H1 (cell line): ENCODE data around the gene SFXN2. TPM values are rescaled to one million over a fixed set of nuclear protein-coding genes. Genes with fewer than 3 reads are reported as not detected.
A peak's percentile ranks its signal among the peaks of the same experiment; 100 is the strongest.

Experiments used
- CTCF ChIA-PET: fragments of 300-600 bp; sonication (Branson Sonifier 250); formaldehyde crosslinking; loops from one replicate; lab custom pipeline; 2021; ENCODE audit not compliant: partially characterized antibody; lab: Charles Lee
- POLR2A ChIA-PET: fragments of 300-600 bp; sonication (Branson Sonifier 250); formaldehyde crosslinking; loops from one replicate; lab custom pipeline; 2021; ENCODE audit warnings: inconsistent platforms; ENCODE audit not compliant: partially characterized antibody; lab: Charles Lee
- DNase-seq, 2 experiments: peaks; one replicate each; pipeline versions ENCODE4 v3.0.0 to v3.0.0-alpha.2; 2010 to 2022; ENCODE audit warnings: low spot score in 2 of 2, low read depth in 1 of 2, mixed read lengths in 1 of 2
- FAIRE-seq: peaks from 2 replicates; lab custom pipeline; 2011; peaks lifted over from hg19 to GRCh38; lab: Jason Lieb, UNC
- H2AFZ ChIP-seq: 2 replicates; pipeline ENCODE4 v1.8.1; 2012; ENCODE audit warnings: low read length, inconsistent platforms
- H2AK5ac ChIP-seq: 2 replicates; pipeline ENCODE4 v1.6.1; 2013; ENCODE audit warnings: low read depth, low read length
- H2BK120ac ChIP-seq: replicated peaks from 2 replicates; pipeline ENCODE3; 2013; ENCODE audit warnings: low read depth, low read length, inconsistent platforms
- H2BK12ac ChIP-seq: 2 replicates; pipeline ENCODE4 v1.6.1; 2013; ENCODE audit warnings: low read depth, low read length
- H2BK15ac ChIP-seq: 2 replicates; pipeline ENCODE4 v1.6.1; 2013; ENCODE audit warnings: low read length
- H2BK20ac ChIP-seq: 2 replicates; pipeline ENCODE4 v1.6.1; 2013; ENCODE audit warnings: low read length
- H2BK5ac ChIP-seq: 2 replicates; pipeline ENCODE4 v1.6.1; 2013; ENCODE audit warnings: low read depth, low read length
- H3K14ac ChIP-seq: 2 replicates; pipeline ENCODE4 v1.6.1; 2013; ENCODE audit warnings: inconsistent platforms; ENCODE audit not compliant: insufficient read length
- H3K18ac ChIP-seq: 2 replicates; pipeline ENCODE4 v1.6.1; 2013; ENCODE audit warnings: low read length; ENCODE audit errors: extremely low read depth
- H3K23ac ChIP-seq: 2 replicates; pipeline ENCODE4 v1.6.1; 2013; ENCODE audit warnings: inconsistent platforms; ENCODE audit not compliant: insufficient read length
- H3K23me2 ChIP-seq: 2 replicates; pipeline ENCODE4 v1.6.1; 2013; ENCODE audit warnings: low read depth, low read length
- H3K27ac ChIP-seq: 2 replicates; pipeline ENCODE4 v1.6.1; 2011; ENCODE audit warnings: low read depth, low read length, inconsistent platforms
- H3K27me3 ChIP-seq, 4 experiments: replicated peaks in 1 of 4; 1 replicate in 1 of 4; 2 replicates in 3 of 4; pipeline versions ENCODE4 v1.6.1 to v1.8.1; 2011 to 2013; ENCODE audit warnings: low read length in 3 of 4, mild to moderate bottlenecking in 3 of 4, inconsistent platforms in 2 of 4, mixed read lengths in 2 of 4, moderate library complexity in 1 of 4; ENCODE audit not compliant: control insufficient read depth in 3 of 4, insufficient read depth in 3 of 4; ENCODE audit errors: extremely low read depth in 1 of 4
- H3K36me3 ChIP-seq, 4 experiments: 2 replicates each; pipeline versions ENCODE4 v1.6.1 to v1.8.1; 2011 to 2013; ENCODE audit warnings: mild to moderate bottlenecking in 4 of 4, low read length in 3 of 4, moderate library complexity in 2 of 4, control low read depth in 1 of 4, inconsistent platforms in 1 of 4; ENCODE audit not compliant: insufficient read depth in 4 of 4, control insufficient read depth in 2 of 4
- H3K4ac ChIP-seq: replicated peaks from 2 replicates; pipeline ENCODE3; 2013; ENCODE audit warnings: low read length, low read depth, mixed read lengths, inconsistent platforms; ENCODE audit not compliant: insufficient read length
- H3K4me1 ChIP-seq, 4 experiments: replicated peaks in 1 of 4; 1 replicate in 1 of 4; 2 replicates in 3 of 4; pipeline versions ENCODE4 v1.6.1 to v1.8.1; 2011 to 2013; ENCODE audit warnings: low read length in 3 of 4, inconsistent platforms in 2 of 4, mixed read lengths in 1 of 4; ENCODE audit not compliant: insufficient read depth in 4 of 4, control insufficient read depth in 3 of 4
- H3K4me2 ChIP-seq, 2 experiments: 2 replicates each; pipeline versions ENCODE4 v1.6.1 to v1.8.1; 2011 to 2013; ENCODE audit warnings: low read depth in 2 of 2, low read length in 2 of 2, control low read depth in 1 of 2, inconsistent platforms in 1 of 2, mild to moderate bottlenecking in 1 of 2; ENCODE audit not compliant: insufficient read depth in 1 of 2
- H3K4me3 ChIP-seq, 4 experiments: fragments of 200-600, 300-600 bp in 1 of 4; sonication (generic), shearing (Covaris generic), sonication (Bioruptor Twin) in 1 of 4; 2 replicates each; pipeline versions ENCODE4 v1.5.1 to v1.8.1; 2011 to 2016; ENCODE audit warnings: low read length in 4 of 4, low read depth in 3 of 4, control low read depth in 2 of 4, inconsistent platforms in 2 of 4, mild to moderate bottlenecking in 2 of 4, mixed read lengths in 1 of 4, moderate library complexity in 1 of 4; ENCODE audit not compliant: insufficient read depth in 2 of 4; ENCODE audit errors: extremely low read depth in 1 of 4
- H3K56ac ChIP-seq: replicated peaks from 2 replicates; pipeline ENCODE3; 2013; ENCODE audit warnings: low read depth, mild to moderate bottlenecking, mixed read lengths, low read length, inconsistent platforms; ENCODE audit not compliant: insufficient read length
- H3K79me1 ChIP-seq: 2 replicates; pipeline ENCODE4 v1.6.1; 2013; ENCODE audit warnings: low read depth, low read length, control low read depth
- H3K79me2 ChIP-seq, 2 experiments: 2 replicates each; pipeline versions ENCODE4 v1.6.1 to v1.8.1; 2012 to 2013; ENCODE audit warnings: low read length in 2 of 2, mild to moderate bottlenecking in 2 of 2, inconsistent platforms in 1 of 2; ENCODE audit not compliant: insufficient read depth in 2 of 2, control insufficient read depth in 1 of 2
- H3K9ac ChIP-seq, 4 experiments: replicated peaks in 1 of 4; 1 replicate in 1 of 4; 2 replicates in 3 of 4; pipeline versions ENCODE4 v1.6.1 to v1.8.1; 2011 to 2013; ENCODE audit warnings: low read depth in 3 of 4, low read length in 3 of 4, control low read depth in 2 of 4, mild to moderate bottlenecking in 2 of 4, moderate library complexity in 2 of 4, inconsistent platforms in 1 of 4; ENCODE audit errors: extremely low read depth in 1 of 4
- H3K9me3 ChIP-seq, 2 experiments: 2 replicates each; pipeline versions ENCODE4 v1.6.1 to v1.8.1; 2012 to 2013; ENCODE audit warnings: mild to moderate bottlenecking in 2 of 2, moderate library complexity in 2 of 2, control low read depth in 1 of 2, inconsistent platforms in 1 of 2, low read depth in 1 of 2, low read length in 1 of 2, mixed read lengths in 1 of 2; ENCODE audit not compliant: insufficient read depth in 2 of 2
- H4K20me1 ChIP-seq, 2 experiments: replicated peaks in 1 of 2; 2 replicates each; pipeline versions ENCODE3 to v1.8.1; 2011 to 2013; ENCODE audit warnings: inconsistent platforms in 2 of 2, low read length in 2 of 2, mild to moderate bottlenecking in 1 of 2; ENCODE audit not compliant: insufficient read depth in 2 of 2, control insufficient read depth in 1 of 2
- H4K5ac ChIP-seq: 2 replicates; pipeline ENCODE4 v1.6.1; 2013; ENCODE audit warnings: low read length, low read depth, mixed read lengths, inconsistent platforms; ENCODE audit not compliant: insufficient read length
- H4K8ac ChIP-seq: 2 replicates; pipeline ENCODE4 v1.8.0; 2013; ENCODE audit warnings: mild to moderate bottlenecking, moderate library complexity, low read length, inconsistent platforms; ENCODE audit not compliant: insufficient read depth; ENCODE audit errors: extremely low read depth
- H4K91ac ChIP-seq: replicated peaks from 2 replicates; pipeline ENCODE3; 2013; ENCODE audit warnings: low read length, mixed read lengths, inconsistent platforms; ENCODE audit not compliant: insufficient read length
- BACH1 ChIP-seq: IDR thresholded peaks from 2 replicates; pipeline ENCODE4 v1.6.1; 2012; ENCODE audit warnings: low read length, improper control_type of control experiment
- HDAC2 ChIP-seq, 2 experiments: fragments of 300-600 bp in 1 of 2; sonication (generic) in 1 of 2; IDR thresholded peaks; 2 replicates each; pipeline ENCODE4 v1.6.1; 2011 to 2012; ENCODE audit warnings: low read depth in 2 of 2, low read length in 2 of 2, mild to moderate bottlenecking in 2 of 2, moderate library complexity in 2 of 2, borderline replicate concordance in 1 of 2, inconsistent platforms in 1 of 2
- KDM1A ChIP-seq: fragments of 200-600, 300-600 bp; sonication (generic); IDR thresholded peaks from 2 replicates; pipeline ENCODE4 v1.7.1; 2016; ENCODE audit warnings: mild to moderate bottlenecking, low read length, borderline replicate concordance
- whole genome bisulfite sequencing, 2 experiments: shearing (Covaris generic) in 1 of 2; methylation state at CpG; one replicate each; pipeline versions ENCODE4 v1.1.6 to v1.1.7; 2013 to 2015; ENCODE audit warnings: low lambda C conversion rate in 2 of 2, mixed read lengths in 2 of 2, inconsistent platforms in 1 of 2, low coverage in 1 of 2, missing lambda C conversion rate in 1 of 2; ENCODE audit not compliant: insufficient replicate concordance in 2 of 2, insufficient coverage in 1 of 2, insufficient read length in 1 of 2; ENCODE audit errors: extremely low coverage in 1 of 2, missing lambda C conversion rate in 1 of 2; 5-methylcytosine and 5-hydroxymethylcytosine counted together
- polyA plus RNA-seq, 7 experiments: library from polyadenylated mRNA; depleted of rRNA in 3 of 7; stranded (reverse) in 5 of 7; unstranded in 2 of 7; fragments of >200 nt in 5 of 7; fragments of 200-250 nt in 2 of 7; gene quantifications; 1 replicate in 5 of 7; 2 replicates in 1 of 7; 4 replicates in 1 of 7; pipeline versions ENCODE4 v1.2.1 to v1.2.3, GENCODE V29; 2011 to 2013; ENCODE audit warnings: missing spikeins in 2 of 7, mixed read lengths in 2 of 7
- total RNA-seq: library from RNA; stranded (reverse); fragmentation: NEBNext Ultra II Directional; extraction: Animal tissue kit (Norgen Biotek cat#: 25700); gene quantifications from 2 replicates; pipeline ENCODE4 v1.2.1, GENCODE V29; 2021

Gene SFXN2
- total and polyA plus RNA-seq, 2 of the 8 experiments (the other 6 are each of a cell fraction or from before 2014, with no cell fraction given) = 20.5 to 23.5 TPM

DNA sequence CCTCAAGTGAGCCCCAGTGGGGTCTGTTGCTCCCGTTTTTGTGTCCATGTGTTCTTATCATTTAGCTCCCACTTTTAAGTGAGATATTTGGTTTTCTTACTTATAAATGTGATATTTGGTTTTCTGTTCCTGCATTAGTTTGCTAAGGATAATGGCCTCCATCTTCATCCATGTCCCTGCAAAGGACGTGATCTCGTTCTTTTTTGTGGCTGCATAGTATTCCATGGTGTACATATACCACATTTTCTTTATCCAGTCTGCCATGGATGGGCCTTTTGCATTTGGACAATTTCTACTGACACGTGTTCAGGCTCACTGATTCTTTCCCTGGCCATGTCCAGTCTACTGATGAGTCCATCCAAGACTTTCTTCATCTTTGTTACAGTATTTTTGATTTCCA lies 9.6 kb downstream of the SFXN2 start:
- ChIA-PET POLR2A (interaction anchor here (0.6 to 6.0 kb wide), 3 partner anchors 10 to 55 kb away, joined by 3 to 53 read pairs (median 30); partner anchors contain the start of genes ARL3, SFXN2 and WBP1L), CTCF (interaction anchor here (1.1 to 1.3 kb wide), 2 partner anchors 10 to 58 kb away, joined by 3 read pairs; partner anchors contain the start of gene ARL3)
- FAIRE-seq = no peak
- no peak overlapping the region for H2AFZ ChIP-seq
- no peaks in the 10 kb centered on the region for H3K9me3 ChIP-seq
- no peak overlapping the region for H2BK12ac ChIP-seq
- no peak overlapping the region for H2BK20ac ChIP-seq
- H3K18ac ChIP-seq = no peak overlapping the region
- 93% methylated on average over 4 of the region's 4 CpGs; no CpG with 5 or more reads in 1 of the 2 experiments for WGBS, 2 experiments
- H4K5ac ChIP-seq = no peak overlapping the region
- TF ChIP-seq BACH1 (no peak), HDAC2 (IDR thresholded peaks at IDR 0.05; ENCODE audit: borderline replicate concordance in 1 of 2, low read depth in 2 of 2, low read length in 2 of 2) (no peak), KDM1A (0 out of 2 replicates have a peak, but pooled peaks have one; percentile 16)
- no peak overlapping the region for H3K23ac ChIP-seq
- no peak overlapping the region for H3K14ac ChIP-seq
- peaks cover 3 to 35% (median 16%) of the 10 kb centered on the region in 4 experiments; a peak in 7 of 8 replicates for H3K36me3 ChIP-seq
- H3K56ac ChIP-seq = no peak overlapping the region
- no peak overlapping the region for H2BK5ac ChIP-seq
- no peak overlapping the region for H4K91ac ChIP-seq
- H2AK5ac ChIP-seq = no peak overlapping the region
- H4K8ac ChIP-seq = no peak overlapping the region
- H4K20me1 ChIP-seq = peaks cover 0 to 6% of the 10 kb centered on the region in 2 experiments
- H3K4me1 ChIP-seq = no peaks in the 10 kb centered on the region
- no peak overlapping the region for H2BK15ac ChIP-seq
- H3K79me2 ChIP-seq = peaks cover 0 to 44% of the 10 kb centered on the region in 2 experiments; a peak in 2 of 4 replicates
- H3K23me2 ChIP-seq = no peaks in the 10 kb centered on the region; the same call in 1 of the 2 replicates
- no peak overlapping the region for H3K4ac ChIP-seq
- no peak overlapping the region for H2BK120ac ChIP-seq
- no peak for DNase-seq
- no peak overlapping the region for H3K27ac ChIP-seq
- H3K4me3 ChIP-seq = no peak overlapping the region
- H3K9ac ChIP-seq = no peak overlapping the region
- no peak overlapping the region for H3K4me2 ChIP-seq
- H3K79me1 ChIP-seq = no peaks in the 10 kb centered on the region; the same call in 1 of the 2 replicates
- no peaks in the 10 kb centered on the region for H3K27me3 ChIP-seq
